DOHH2 (cell line): ENCODE results near the gene SHISA3.
A peak's percentile ranks its signal among the peaks of the same experiment; 100 is the strongest.

ENCODE experiments used
- H3F3A ChIP-seq: fragments of 200-600 bp; sonication (generic), shearing (Covaris generic); 2 replicates; pipeline ENCODE4 v1.6.0; 2016; ENCODE audit warnings: antibody characterized with exemption, mild to moderate bottlenecking; ENCODE audit not compliant: control insufficient read depth, insufficient read depth
- H3K27ac ChIP-seq: fragments of 200-600 bp; sonication (generic); 2 replicates; pipeline ENCODE4 v1.5.1; 2014; ENCODE audit warnings: low read depth, mild to moderate bottlenecking, low read length, moderate library complexity
- H3K27me3 ChIP-seq: fragments of 200-600 bp; sonication (generic); 2 replicates; pipeline ENCODE4 v1.6.1; 2014; ENCODE audit warnings: mild to moderate bottlenecking, low read length, mixed read lengths; ENCODE audit not compliant: control insufficient read depth
- H3K36me3 ChIP-seq: fragments of 200-600 bp; sonication (generic); 2 replicates; pipeline ENCODE4 v1.6.1; 2014; ENCODE audit warnings: mild to moderate bottlenecking, low read length, moderate library complexity, mixed read lengths; ENCODE audit not compliant: control insufficient read depth
- H3K4me1 ChIP-seq: fragments of 200-600 bp; sonication (generic); 2 replicates; pipeline ENCODE4 v1.6.1; 2014; ENCODE audit warnings: mild to moderate bottlenecking, low read length, mixed read lengths; ENCODE audit not compliant: control insufficient read depth
- H3K4me2 ChIP-seq: fragments of 200-600 bp; sonication (generic); 2 replicates; pipeline ENCODE4 v1.6.0; 2014; ENCODE audit warnings: mild to moderate bottlenecking, low read length, moderate library complexity
- H3K4me3 ChIP-seq: fragments of 200-600 bp; sonication (generic); 2 replicates; pipeline ENCODE4 v1.5.1; 2014; ENCODE audit warnings: mild to moderate bottlenecking, low read length, mixed read lengths
- H3K79me2 ChIP-seq: fragments of 200-600 bp; sonication (generic); 2 replicates; pipeline ENCODE4 v1.6.1; 2014; ENCODE audit warnings: mild to moderate bottlenecking, low read length, mixed read lengths; ENCODE audit not compliant: control insufficient read depth
- H3K9me2 ChIP-seq: fragments of 200-600 bp; sonication (generic); replicated peaks from 2 replicates; pipeline ENCODE4 v1.6.1; 2014; ENCODE audit warnings: mild to moderate bottlenecking, low read length, mixed read lengths; ENCODE audit not compliant: control insufficient read depth
- H3K9me3 ChIP-seq: fragments of 200-600 bp; sonication (generic); 2 replicates; pipeline ENCODE4 v1.6.1; 2014; ENCODE audit warnings: antibody characterized with exemption, low read length, mixed read lengths; ENCODE audit not compliant: control insufficient read depth, insufficient read depth
- H4K20me1 ChIP-seq: fragments of 200-600 bp; sonication (generic); 2 replicates; pipeline ENCODE4 v1.6.0; 2014; ENCODE audit warnings: low read depth, mild to moderate bottlenecking, antibody characterized with exemption, low read length, moderate library complexity; ENCODE audit not compliant: control insufficient read depth, insufficient read depth
- EZH2phosphoT487 ChIP-seq: fragments of 200-600 bp; sonication (generic); IDR thresholded peaks from 2 replicates; pipeline ENCODE4 v1.6.1; 2017; ENCODE audit warnings: borderline replicate concordance, mild to moderate bottlenecking, antibody characterized with exemption, low read length, moderate library complexity, mixed read lengths
- TF ChIP-seq, protein P1 (sequence below): fragments of 200-600 bp; sonication (generic); IDR thresholded peaks from one replicate; pipeline ENCODE4 v1.5.1; 2014; ENCODE audit warnings: antibody characterized with exemption, mild to moderate bottlenecking, low read depth, low read length; ENCODE audit not compliant: poor library complexity, severe bottlenecking

The SHISA3 gene

DNA sequence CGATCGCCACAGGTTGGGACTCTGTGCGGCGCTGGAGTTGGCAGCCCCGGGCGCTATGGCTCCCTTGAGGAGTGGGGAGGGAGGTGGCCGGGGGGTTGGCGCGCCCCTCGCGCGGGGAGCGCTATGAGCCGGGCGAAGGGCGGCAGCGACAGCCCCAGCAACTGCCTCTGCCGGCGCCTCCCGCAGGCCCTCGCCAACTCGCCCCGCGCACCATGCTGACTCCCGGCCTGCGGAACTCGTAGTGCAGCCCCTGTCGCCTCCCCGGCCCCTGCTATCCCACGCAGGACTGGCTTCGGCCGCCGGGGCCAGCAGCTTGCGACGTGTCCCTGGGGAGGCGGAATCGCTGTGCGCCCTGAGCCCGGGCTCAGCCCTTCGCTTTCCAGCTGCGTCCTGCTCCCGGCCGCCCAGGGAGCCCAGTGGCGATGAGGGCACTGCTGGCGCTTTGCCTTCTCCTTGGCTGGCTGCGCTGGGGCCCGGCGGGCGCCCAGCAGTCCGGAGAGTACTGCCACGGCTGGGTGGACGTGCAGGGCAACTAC, 415 bp downstream of the SHISA3 start:
- peaks cover 29% of the 10 kb centered on the region for H3K4me1 ChIP-seq
- H3K27me3 ChIP-seq, result peaks cover 64% of the 10 kb centered on the region
- no peaks in the 10 kb centered on the region for H3F3A ChIP-seq
- TF ChIP-seq, protein P1, sequence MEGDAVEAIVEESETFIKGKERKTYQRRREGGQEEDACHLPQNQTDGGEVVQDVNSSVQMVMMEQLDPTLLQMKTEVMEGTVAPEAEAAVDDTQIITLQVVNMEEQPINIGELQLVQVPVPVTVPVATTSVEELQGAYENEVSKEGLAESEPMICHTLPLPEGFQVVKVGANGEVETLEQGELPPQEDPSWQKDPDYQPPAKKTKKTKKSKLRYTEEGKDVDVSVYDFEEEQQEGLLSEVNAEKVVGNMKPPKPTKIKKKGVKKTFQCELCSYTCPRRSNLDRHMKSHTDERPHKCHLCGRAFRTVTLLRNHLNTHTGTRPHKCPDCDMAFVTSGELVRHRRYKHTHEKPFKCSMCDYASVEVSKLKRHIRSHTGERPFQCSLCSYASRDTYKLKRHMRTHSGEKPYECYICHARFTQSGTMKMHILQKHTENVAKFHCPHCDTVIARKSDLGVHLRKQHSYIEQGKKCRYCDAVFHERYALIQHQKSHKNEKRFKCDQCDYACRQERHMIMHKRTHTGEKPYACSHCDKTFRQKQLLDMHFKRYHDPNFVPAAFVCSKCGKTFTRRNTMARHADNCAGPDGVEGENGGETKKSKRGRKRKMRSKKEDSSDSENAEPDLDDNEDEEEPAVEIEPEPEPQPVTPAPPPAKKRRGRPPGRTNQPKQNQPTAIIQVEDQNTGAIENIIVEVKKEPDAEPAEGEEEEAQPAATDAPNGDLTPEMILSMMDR, result no peak
- TF ChIP-seq EZH2phosphoT487, result no peak
- H3K9me3 ChIP-seq, result no peaks in the 10 kb centered on the region
- H3K27ac ChIP-seq, result no peak overlapping the region
- peak overlapping the region; percentile 71 for H3K4me3 ChIP-seq
- peak overlapping the region; percentile 95 for H3K4me2 ChIP-seq
- no peaks in the 10 kb centered on the region for H4K20me1 ChIP-seq
- H3K79me2 ChIP-seq, result no peaks in the 10 kb centered on the region
- no peaks in the 10 kb centered on the region for H3K9me2 ChIP-seq
- no peaks in the 10 kb centered on the region for H3K36me3 ChIP-seq

DNA sequence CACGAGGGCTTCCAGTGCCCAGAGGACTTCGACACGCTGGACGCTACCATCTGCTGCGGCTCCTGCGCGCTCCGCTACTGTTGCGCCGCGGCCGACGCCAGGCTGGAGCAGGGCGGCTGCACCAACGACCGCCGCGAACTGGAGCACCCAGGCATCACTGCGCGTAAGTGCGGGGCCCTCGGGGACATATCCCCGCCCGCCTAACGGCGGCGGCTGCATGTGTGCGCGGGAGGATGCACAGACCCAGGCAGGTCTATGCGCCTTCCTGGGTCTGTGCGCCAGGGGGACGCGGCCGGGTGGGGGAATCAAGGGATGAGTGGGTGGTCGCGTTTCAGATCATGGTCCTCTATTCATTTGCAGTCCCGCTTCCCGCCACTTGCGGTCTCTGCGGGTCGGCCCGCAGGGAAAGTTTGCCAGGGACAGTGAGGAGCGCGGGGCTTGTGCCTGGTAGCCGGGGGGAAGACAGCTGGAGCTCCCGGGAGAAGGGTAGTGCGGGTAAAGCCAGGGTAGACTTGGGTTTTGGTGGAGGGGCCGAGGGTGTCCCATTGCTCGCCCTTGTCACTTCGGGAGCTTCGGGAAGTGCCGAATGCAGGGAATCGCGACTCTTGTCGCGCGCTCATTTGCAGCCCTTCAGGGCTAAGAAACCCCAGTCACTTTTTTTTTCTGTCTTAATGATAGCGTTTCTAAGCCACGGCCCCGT, 1.0 kb downstream of the SHISA3 start:
- Histone ChIP-seq H4K20me1 (no peaks in the 10 kb centered on the region), H3K27ac (no peak overlapping the region), H3K9me3 (no peaks in the 10 kb centered on the region), H3K4me2 (peak overlapping the region; percentile 95), H3K9me2 (no peaks in the 10 kb centered on the region), H3K4me3 (peak overlapping the region; percentile 71), H3K36me3 (no peaks in the 10 kb centered on the region), H3K4me1 (peaks cover 28% of the 10 kb centered on the region), H3K79me2 (no peaks in the 10 kb centered on the region), H3K27me3 (peaks cover 66% of the 10 kb centered on the region), H3F3A (no peaks in the 10 kb centered on the region)
- TF ChIP-seq, protein P1, result no peak
- peak; percentile 67 for TF ChIP-seq EZH2phosphoT487

DNA sequence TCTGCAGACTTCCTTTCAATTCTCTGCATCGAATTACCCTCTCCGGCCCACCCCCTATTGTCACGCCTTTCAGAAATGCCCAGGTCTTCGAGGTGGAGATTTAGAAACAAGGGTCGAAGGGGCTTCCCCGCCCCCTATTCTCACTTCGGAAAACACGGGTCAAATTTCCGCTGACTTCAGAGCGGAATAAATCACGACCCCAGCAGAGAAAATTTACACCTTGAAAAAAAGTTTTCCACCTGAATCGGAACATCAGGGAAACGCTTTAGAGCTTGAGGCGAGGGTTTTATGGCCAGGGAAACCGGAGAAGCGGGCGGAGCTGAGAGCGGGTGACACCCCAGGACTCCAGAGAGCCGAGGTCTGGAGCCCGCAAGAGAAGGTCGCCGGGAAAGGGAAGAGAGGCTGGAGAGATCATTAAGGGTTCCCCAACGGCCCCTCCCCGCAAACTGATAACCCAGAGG, 1.6 kb downstream of the SHISA3 start:
- no peak overlapping the region for H3K27ac ChIP-seq
- no peaks in the 10 kb centered on the region for H3K9me2 ChIP-seq
- peaks cover 66% of the 10 kb centered on the region for H3K27me3 ChIP-seq
- H3F3A ChIP-seq, result no peaks in the 10 kb centered on the region
- no peaks in the 10 kb centered on the region for H3K36me3 ChIP-seq
- H3K4me1 ChIP-seq, result peaks cover 23% of the 10 kb centered on the region
- H3K4me2 ChIP-seq, result peak overlapping the region; percentile 95
- H3K79me2 ChIP-seq, result no peaks in the 10 kb centered on the region
- TF ChIP-seq EZH2phosphoT487, result no peak; the same call in none of the 2 replicates
- TF ChIP-seq, protein P1, result no peak
- no peaks in the 10 kb centered on the region for H3K9me3 ChIP-seq
- H3K4me3 ChIP-seq, result peak overlapping the region; percentile 71
- H4K20me1 ChIP-seq, result no peaks in the 10 kb centered on the region
